ENCODE data around the gene BMI1.

GRCh38 chr10:22340329-22341189, 19.7 kb downstream of the BMI1 start:
- no peak for TF ChIP-seq CTCF (conservative IDR thresholded peaks at IDR 0.05 in 1 of 2, IDR thresholded peaks at IDR 0.05 in 1 of 2; ENCODE audit: low read depth in 1 of 2, low read length in 2 of 2)
- no peak for TF ChIP-seq EZH2 (IDR thresholded peaks at IDR 0.05; ENCODE audit: low read length, missing control alignments)
